ENCODE results near the gene ATP12A. TPM values are rescaled to one million over a fixed set of nuclear protein-coding genes. Genes with fewer than 3 reads are reported as not detected.

ATP12A gene
- total RNA-seq, 2 donors from 2014 or later, result under 0.01 to 0.26 TPM

GRCh38 chr13:24718192-24718965 lies 38.2 kb downstream of the ATP12A start:
- H3K4me3 ChIP-seq, result no peak overlapping the region
- H3K27me3 ChIP-seq, result no peaks in the 10 kb centered on the region
- intact Hi-C loops (cut with DNase I), result no loop called here
- DNase-seq (no peak), ATAC-seq (no peak)
- H3K9me3 ChIP-seq, result no peaks in the 10 kb centered on the region
- no peak for TF ChIP-seq CTCF (IDR thresholded peaks at IDR 0.05)
- TF ChIP-seq POLR2A (IDR thresholded peaks at IDR 0.05), result no peak
- H3K4me1 ChIP-seq, result no peaks in the 10 kb centered on the region
- 85 to 86% methylated on average over 12 to 34 of the region's 40 CpGs for WGBS, 2 donors
- H3K27ac ChIP-seq, result no peak overlapping the region
- no peaks in the 10 kb centered on the region for H3K36me3 ChIP-seq (replicated peaks in 1 of 2; ENCODE audit: insufficient read depth in 1 of 2, low read depth in 2 of 2)

DNA sequence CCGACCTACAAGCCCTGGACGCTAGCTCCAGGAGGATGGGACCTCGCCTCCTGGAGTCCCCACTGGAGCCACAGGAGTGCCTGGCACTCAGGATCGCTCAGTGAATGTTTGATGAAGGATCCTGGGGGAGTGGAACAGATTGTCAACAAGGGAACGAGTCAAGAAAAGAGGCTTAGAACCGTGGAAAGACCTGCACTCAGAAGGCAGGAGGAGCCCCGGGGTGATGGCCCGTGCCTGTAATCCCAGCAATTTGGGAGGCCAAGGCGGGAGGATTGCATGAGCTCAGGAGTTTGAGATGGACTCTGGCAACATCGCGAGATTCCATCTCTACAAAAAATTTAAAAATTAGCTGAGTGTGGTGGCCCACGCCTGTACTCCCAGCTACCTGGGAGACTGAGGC lies 38.9 kb downstream of the ATP12A start:
- Histone ChIP-seq H3K27me3 (no peaks in the 10 kb centered on the region), H3K4me1 (no peaks in the 10 kb centered on the region), H3K36me3 (replicated peaks in 1 of 2; ENCODE audit: insufficient read depth in 1 of 2, low read depth in 2 of 2) (no peaks in the 10 kb centered on the region), H3K4me3 (no peak overlapping the region), H3K27ac (no peak overlapping the region), H3K9me3 (no peaks in the 10 kb centered on the region)
- no peak for TF ChIP-seq POLR2A (IDR thresholded peaks at IDR 0.05)
- TF ChIP-seq CTCF (IDR thresholded peaks at IDR 0.05), result no peak
- intact Hi-C loops (cut with DNase I), result no loop called here
- WGBS, 2 donors, result 64 to 68% methylated on average over 12 of the region's 12 CpGs
- no peak for ATAC-seq
- DNase-seq, result no peak

DNA sequence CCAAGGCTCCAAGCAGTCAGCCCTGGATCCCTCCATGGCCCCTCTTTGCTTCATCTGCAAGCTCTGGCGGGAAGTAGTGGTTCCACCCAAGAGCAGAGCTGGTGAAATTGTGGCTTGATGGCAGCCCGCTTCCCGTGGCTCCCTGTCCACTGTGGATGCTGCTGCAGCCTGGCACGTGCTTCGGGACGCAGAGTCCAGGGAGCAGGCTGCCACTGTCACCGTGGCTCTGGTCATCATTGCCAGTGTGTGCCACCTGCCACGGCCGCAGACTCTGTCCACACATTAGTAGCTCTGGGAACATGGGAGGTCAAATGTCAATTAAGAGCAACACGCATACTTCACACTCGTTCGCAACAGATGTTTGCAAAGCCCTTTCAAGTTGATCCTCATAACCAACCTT lies 43.0 kb downstream of the ATP12A start:
- ATAC-seq (no peak), DNase-seq (no peak)
- Histone ChIP-seq H3K4me3 (no peak overlapping the region), H3K27ac (no peak overlapping the region), H3K36me3 (replicated peaks in 1 of 2; ENCODE audit: insufficient read depth in 1 of 2, low read depth in 2 of 2) (no peaks in the 10 kb centered on the region), H3K4me1 (no peaks in the 10 kb centered on the region), H3K27me3 (no peaks in the 10 kb centered on the region), H3K9me3 (no peaks in the 10 kb centered on the region)
- intact Hi-C loops (cut with DNase I), result no loop called here
- TF ChIP-seq POLR2A (IDR thresholded peaks at IDR 0.05) (no peak), CTCF (IDR thresholded peaks at IDR 0.05) (no peak)
- WGBS, 2 donors, result 58 to 63% methylated on average over 12 of the region's 12 CpGs

DNA sequence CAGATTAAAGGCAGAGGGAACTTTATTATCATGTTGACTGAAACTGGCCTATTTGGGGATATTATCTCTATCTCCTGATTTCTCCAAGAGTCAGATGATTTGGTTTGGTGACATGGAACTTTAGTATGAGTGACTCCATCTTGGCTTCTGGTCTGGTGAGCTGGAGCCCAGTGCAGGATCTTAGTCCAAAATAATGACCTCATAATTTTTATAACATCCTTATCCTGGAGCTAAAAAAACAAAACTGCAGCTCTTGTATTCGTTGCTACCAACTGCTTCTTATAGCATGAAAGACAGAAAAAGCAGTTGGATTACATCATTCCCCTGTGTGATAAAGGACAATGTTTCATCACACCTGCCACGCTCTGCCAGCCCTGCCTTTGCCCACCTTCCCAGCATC lies 44.5 kb downstream of the ATP12A start:
- no peaks in the 10 kb centered on the region for H3K9me3 ChIP-seq
- no peaks in the 10 kb centered on the region for H3K36me3 ChIP-seq (replicated peaks in 1 of 2; ENCODE audit: insufficient read depth in 1 of 2, low read depth in 2 of 2)
- no peak overlapping the region for H3K4me3 ChIP-seq
- no peaks in the 10 kb centered on the region for H3K27me3 ChIP-seq
- no peaks in the 10 kb centered on the region for H3K4me1 ChIP-seq
- intact Hi-C loops (cut with DNase I), result no loop called here
- no peak overlapping the region for H3K27ac ChIP-seq
- ATAC-seq (no peak), DNase-seq (no peak)
- TF ChIP-seq POLR2A (IDR thresholded peaks at IDR 0.05), result no peak
- no peak for TF ChIP-seq CTCF (IDR thresholded peaks at IDR 0.05)
- 47 to 51% methylated on average over 2 of the region's 2 CpGs for WGBS, 2 donors

DNA sequence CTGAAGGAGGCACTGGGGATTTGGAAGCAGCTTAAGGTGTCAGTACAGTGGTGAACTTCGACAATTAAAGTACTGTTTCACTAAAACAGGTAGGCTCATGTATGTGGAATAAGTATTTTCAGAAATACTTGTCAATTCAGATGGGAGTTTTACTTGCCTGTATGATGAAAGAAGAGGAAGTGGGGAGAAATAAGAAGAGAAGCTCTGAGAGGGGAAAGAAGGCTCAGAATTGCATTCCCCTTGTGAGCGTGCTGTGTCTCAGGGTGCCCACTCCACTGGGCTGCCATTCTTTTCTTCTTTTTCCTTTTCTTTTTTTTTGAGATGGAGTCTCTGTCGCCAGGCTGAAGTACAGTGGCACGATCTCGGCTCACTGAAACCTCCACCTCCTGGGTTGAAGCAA lies 45.2 kb downstream of the ATP12A start:
- DNase-seq (no peak), ATAC-seq (no peak)
- Histone ChIP-seq H3K36me3 (replicated peaks in 1 of 2; ENCODE audit: insufficient read depth in 1 of 2, low read depth in 2 of 2) (no peaks in the 10 kb centered on the region), H3K4me3 (no peak overlapping the region), H3K27me3 (no peaks in the 10 kb centered on the region), H3K4me1 (no peaks in the 10 kb centered on the region), H3K27ac (no peak overlapping the region), H3K9me3 (no peaks in the 10 kb centered on the region)
- intact Hi-C loops (cut with DNase I), result no loop called here
- 60 to 68% methylated on average over 5 of the region's 5 CpGs for WGBS, 2 donors
- TF ChIP-seq POLR2A (IDR thresholded peaks at IDR 0.05), result no peak

Measured in body of pancreas (tissue), 4 donors.